Renal cortex interstitium (tissue), 11 donors: ENCODE results near the gene KRTAP16-1. TPM values are rescaled to one million over a fixed set of nuclear protein-coding genes. Genes with fewer than 3 reads are reported as not detected.

Experiments
- DNase-seq, 11 donors: peaks; one replicate each; pipeline ENCODE4 v3.0.0-alpha.2; 2013; ENCODE audit warnings: low read depth in 9 of 11, low spot score in 4 of 11; ENCODE audit errors: extremely low read depth in 1 of 11
- polyA plus RNA-seq, 3 donors: library from polyadenylated mRNA; unstranded; fragments of 120-200 nt; gene quantifications; one replicate each; pipeline ENCODE4 v1.2.1, GENCODE V29; 2013; ENCODE audit not compliant: insufficient read length in 3 of 3

KRTAP16-1 gene
- polyA plus RNA-seq, 3 donors, result not detected

DNA sequence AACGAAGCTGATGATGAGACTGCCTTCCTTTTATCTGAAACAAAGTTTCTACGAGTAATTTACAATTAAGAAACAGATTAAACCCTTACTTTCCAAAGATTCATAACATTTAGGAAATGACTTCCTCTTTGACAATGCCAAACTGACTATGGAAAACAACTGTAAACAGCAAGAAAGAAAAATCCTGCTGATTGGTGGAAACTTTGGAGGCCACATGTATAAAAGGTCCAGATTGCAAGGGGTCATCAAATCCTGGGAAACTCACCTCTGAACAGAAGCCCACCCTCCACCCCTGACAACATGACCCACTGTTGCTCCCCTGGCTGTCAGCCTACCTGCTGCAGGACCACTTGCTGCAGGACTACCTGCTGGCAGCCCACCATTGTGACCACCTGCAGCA, 44.0 kb downstream of the KRTAP16-1 start, which contains the start of gene KRTAP9-6:
Gene KRTAP9-6, plus strand, starts transcription at position 301 of the 400 bp plus-strand sequence. Its CDS starts 0 bp downstream, at position 301.
- DNase-seq, result no peak

DNA sequence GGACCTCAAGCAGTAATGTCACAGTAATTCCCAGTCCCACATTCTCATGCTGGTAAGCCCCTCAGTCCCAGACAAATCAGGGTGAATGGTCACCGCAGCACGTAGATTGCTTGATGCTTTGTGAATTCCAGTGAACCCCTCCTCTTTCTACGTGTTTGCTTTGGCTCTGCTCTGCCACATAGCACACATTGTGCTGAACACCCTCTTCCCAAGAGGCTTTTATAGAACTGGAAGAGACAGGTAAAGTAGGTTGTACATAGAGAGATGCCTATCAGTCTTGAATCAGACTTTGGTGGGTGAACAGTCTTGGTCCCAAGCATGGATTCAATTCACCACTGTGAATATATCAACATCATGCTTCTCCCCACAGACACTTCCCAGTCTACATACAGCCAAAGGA, 44.5 kb downstream of the KRTAP16-1 start:
- DNase-seq, result no peak

DNA sequence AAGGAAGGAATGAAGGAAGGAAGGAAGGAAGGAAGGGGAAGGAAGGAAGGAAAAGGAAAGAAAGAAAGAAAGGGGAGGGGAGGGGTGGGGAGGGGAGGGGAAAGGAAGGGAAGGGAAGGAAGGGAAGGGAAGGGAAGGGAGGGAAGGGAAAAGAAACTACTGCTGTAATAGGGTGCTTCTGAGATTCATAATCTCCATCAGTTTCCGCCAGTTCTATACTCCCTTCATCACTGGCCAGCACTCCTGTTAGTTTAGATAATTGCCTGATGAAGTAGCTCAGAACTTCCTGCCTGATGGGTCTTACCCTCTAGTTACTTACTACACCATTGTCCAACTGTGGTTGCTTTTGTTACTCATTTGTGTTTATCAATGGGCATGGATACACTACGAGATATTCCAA, 45.9 kb downstream of the KRTAP16-1 start:
- no peak for DNase-seq

DNA sequence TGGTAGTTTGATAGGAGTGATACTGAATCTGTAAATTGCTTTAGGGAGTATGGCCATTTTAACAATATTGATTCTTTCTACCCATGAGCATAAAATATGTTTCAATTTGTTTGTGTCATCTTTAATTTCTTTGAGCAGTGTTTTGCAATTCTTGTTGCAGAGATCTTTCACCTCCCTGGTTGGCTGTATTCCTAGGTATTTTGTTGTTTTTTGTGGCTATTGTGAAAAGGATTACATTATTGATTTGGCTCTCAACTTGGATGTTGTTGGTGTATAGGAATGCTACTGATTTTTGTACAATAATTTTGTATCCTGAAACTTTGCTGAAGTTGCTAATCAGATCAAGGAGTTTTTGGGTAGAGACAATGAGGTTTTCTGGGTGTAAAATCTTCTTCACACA, 50.7 kb downstream of the KRTAP16-1 start:
- no peak for DNase-seq

Other genes with a start within 250 kb of the KRTAP16-1 start
- gene KRTAP2-3, start 249.2 kb downstream of the KRTAP16-1 start, polyA plus RNA-seq, result not detected
- gene KRTAP2-4, start 243.4 kb downstream of the KRTAP16-1 start, polyA plus RNA-seq, result not detected
- not detected for gene KRTAP4-7, start 225.2 kb downstream of the KRTAP16-1 start, polyA plus RNA-seq
- gene KRTAP4-8, start 211.2 kb downstream of the KRTAP16-1 start, polyA plus RNA-seq, result not detected
- gene KRTAP4-16, start 207.1 kb downstream of the KRTAP16-1 start, polyA plus RNA-seq, result not detected
- not detected for gene KRTAP4-9, start 203.9 kb downstream of the KRTAP16-1 start, polyA plus RNA-seq
- not detected for gene KRTAP4-11, start 190.9 kb downstream of the KRTAP16-1 start, polyA plus RNA-seq
- gene KRTAP4-12, start 185.1 kb downstream of the KRTAP16-1 start, polyA plus RNA-seq, result not detected
- gene KRTAP4-6, start 168.8 kb downstream of the KRTAP16-1 start, polyA plus RNA-seq, result not detected
- gene KRTAP4-5, start 159.5 kb downstream of the KRTAP16-1 start, polyA plus RNA-seq, result not detected
- not detected for gene KRTAP4-4, start 148.6 kb downstream of the KRTAP16-1 start, polyA plus RNA-seq
- gene KRTAP4-3, start 141.1 kb downstream of the KRTAP16-1 start, polyA plus RNA-seq, result not detected
- not detected for gene KRTAP4-2, start 131.1 kb downstream of the KRTAP16-1 start, polyA plus RNA-seq
- gene KRTAP4-1, start 124.4 kb downstream of the KRTAP16-1 start, polyA plus RNA-seq, result not detected
- gene KRTAP9-1, start 119.4 kb downstream of the KRTAP16-1 start, polyA plus RNA-seq, result not detected
- not detected for gene KRTAP9-2, start 82.7 kb downstream of the KRTAP16-1 start, polyA plus RNA-seq
- gene KRTAP9-3, start 76.9 kb downstream of the KRTAP16-1 start, polyA plus RNA-seq, result not detected
- gene KRTAP9-8, start 71.3 kb downstream of the KRTAP16-1 start, polyA plus RNA-seq, result not detected
- gene KRTAP9-4, start 59.6 kb downstream of the KRTAP16-1 start, polyA plus RNA-seq, result not detected
- not detected for gene KRTAP9-9, start 53.9 kb downstream of the KRTAP16-1 start, polyA plus RNA-seq
- under 1 TPM in 1 of 3 donors, not detected in 2; 0.19 TPM for gene KRTAP9-6, start 43.9 kb downstream of the KRTAP16-1 start, polyA plus RNA-seq
- not detected for gene KRTAP9-7, start 33.6 kb downstream of the KRTAP16-1 start, polyA plus RNA-seq
- gene KRTAP29-1, start 6.5 kb downstream of the KRTAP16-1 start, polyA plus RNA-seq, result not detected
- gene KRTAP17-1, start 6.4 kb upstream of the KRTAP16-1 start, polyA plus RNA-seq, result under 1 TPM in 1 of 3 donors, not detected in 2; 0.17 TPM
- not detected for gene KRT33A, start 41.5 kb upstream of the KRTAP16-1 start, polyA plus RNA-seq
- gene KRT33B, start 60.5 kb upstream of the KRTAP16-1 start, polyA plus RNA-seq, result not detected
- not detected for gene KRT34, start 73.0 kb upstream of the KRTAP16-1 start, polyA plus RNA-seq
- gene KRT31, start 88.3 kb upstream of the KRTAP16-1 start, polyA plus RNA-seq, result not detected
- not detected for gene KRT37, start 115.3 kb upstream of the KRTAP16-1 start, polyA plus RNA-seq
- gene KRT38, start 131.7 kb upstream of the KRTAP16-1 start, polyA plus RNA-seq, result not detected
- not detected for gene KRT32, start 158.1 kb upstream of the KRTAP16-1 start, polyA plus RNA-seq
- gene KRT35, start 171.8 kb upstream of the KRTAP16-1 start, polyA plus RNA-seq, result not detected
- not detected for gene KRT36, start 180.6 kb upstream of the KRTAP16-1 start, polyA plus RNA-seq
- under 1 TPM; 0.20 to 0.42 (median 0.33) TPM for gene KRT13, start 196.3 kb upstream of the KRTAP16-1 start, polyA plus RNA-seq
- 1 to 10 TPM in 1 of 3 donors, under 1 TPM in 2; 0.51 to 2.0 (median 0.72) TPM for gene KRT15, start 209.6 kb upstream of the KRTAP16-1 start, polyA plus RNA-seq
- gene KRT19, start 219.0 kb upstream of the KRTAP16-1 start, polyA plus RNA-seq, result 100 to 1,000 TPM; 155 to 178 (median 173) TPM